ENCODE data around the gene C19orf81. TPM values are rescaled to one million over a fixed set of nuclear protein-coding genes. Genes with fewer than 3 reads are reported as not detected.

The C19orf81 gene
- total and polyA plus RNA-seq, 9 of the 15 experiments (the other 6 are each of a cell fraction or from before 2014, with no cell fraction given): 2.5 to 42.9 (median 33.0) TPM; not detected in 4

- TF ChIP-seq ZNF316 (IDR thresholded peaks at IDR 0.05): no peak
- 0 out of 4 replicates have a peak, but pooled peaks of 1 of the 2 experiments have one; percentile 37 for TF ChIP-seq RCOR1 (IDR thresholded peaks at IDR 0.05; ENCODE audit: borderline replicate concordance in 1 of 2, low read depth in 2 of 2, low read length in 2 of 2)
- peak; percentile 33 for TF ChIP-seq CXXC5 (CRISPR knock-in tag; IDR thresholded peaks at IDR 0.05)
- TF ChIP-seq MAZ (CRISPR knock-in tag; conservative IDR thresholded peaks at IDR 0.05 in 1 of 2, IDR thresholded peaks at IDR 0.05 in 1 of 2): peak in 1 of 2 experiments; percentile 74; a peak in 3 of 4 replicates
- TF ChIP-seq ZNF212 (CRISPR knock-in tag; IDR thresholded peaks at IDR 0.05): no peak
- no peak for TF ChIP-seq U2AF2 (optimal IDR thresholded peaks at IDR 0.05; ENCODE audit: low read depth, low read length)
- TF ChIP-seq MEF2D (tag; conservative IDR thresholded peaks at IDR 0.05; ENCODE audit: low read depth): no peak
- TF ChIP-seq E2F6 (IDR thresholded peaks at IDR 0.05; ENCODE audit: borderline replicate concordance in 1 of 2, extremely low read depth in 1 of 2, insufficient read depth in 1 of 2, insufficient read length in 1 of 2, low read depth in 1 of 2, low read length in 1 of 2, poor library complexity in 1 of 2, severe bottlenecking in 1 of 2): peak in 1 of 2 experiments; percentile 66
- TF ChIP-seq PML (IDR thresholded peaks at IDR 0.05; ENCODE audit: low read length): peak; percentile 28; the same call in 1 of the 2 replicates
- TF ChIP-seq MNT (conservative IDR thresholded peaks at IDR 0.05): peak; percentile 35; a peak in 2 of 4 replicates
- peak; percentile 96 for TF ChIP-seq CREM (IDR thresholded peaks at IDR 0.05; ENCODE audit: low read depth)
- TF ChIP-seq HDGF (IDR thresholded peaks at IDR 0.05): no peak
- TF ChIP-seq RB1 (IDR thresholded peaks at IDR 0.05; ENCODE audit: low read depth): peak; percentile 76; the same call in 1 of the 2 replicates
- TF ChIP-seq HMBOX1 (IDR thresholded peaks at IDR 0.05): peak; percentile 87
- TF ChIP-seq JUND (IDR thresholded peaks at IDR 0.05; ENCODE audit: borderline replicate concordance, low read depth, low read length): peak; percentile 65; the same call in 1 of the 2 replicates
- no peak; the same call in 2 of the 3 replicates for TF ChIP-seq JUND (tag; IDR thresholded peaks at IDR 0.05; ENCODE audit: borderline replicate concordance, low read depth, low read length)
- TF ChIP-seq PBX2 (CRISPR knock-in tag; IDR thresholded peaks at IDR 0.05; ENCODE audit: low read depth): peak; percentile 89
- peak; percentile 99 for TF ChIP-seq PBX2 (tag; conservative IDR thresholded peaks at IDR 0.05; ENCODE audit: low read depth)
- TF ChIP-seq ZNF639 (CRISPR knock-in tag; conservative IDR thresholded peaks at IDR 0.05 in 1 of 2, IDR thresholded peaks at IDR 0.05 in 1 of 2): peak in 1 of 2 experiments; percentile 36; a peak in 1 of 4 replicates
Observed at GRCh38 chr19:50657712-50658440, 8.6 kb downstream of the C19orf81 start (continued).

All from K562 (cell line).